GM04504 (cell line): ENCODE results near the gene CAPN13.

Experiments
- DNase-seq: peaks from one replicate; pipeline ENCODE4 v3.0.0-alpha.2; 2012; ENCODE audit warnings: low read depth

CAPN13 gene, protein sequence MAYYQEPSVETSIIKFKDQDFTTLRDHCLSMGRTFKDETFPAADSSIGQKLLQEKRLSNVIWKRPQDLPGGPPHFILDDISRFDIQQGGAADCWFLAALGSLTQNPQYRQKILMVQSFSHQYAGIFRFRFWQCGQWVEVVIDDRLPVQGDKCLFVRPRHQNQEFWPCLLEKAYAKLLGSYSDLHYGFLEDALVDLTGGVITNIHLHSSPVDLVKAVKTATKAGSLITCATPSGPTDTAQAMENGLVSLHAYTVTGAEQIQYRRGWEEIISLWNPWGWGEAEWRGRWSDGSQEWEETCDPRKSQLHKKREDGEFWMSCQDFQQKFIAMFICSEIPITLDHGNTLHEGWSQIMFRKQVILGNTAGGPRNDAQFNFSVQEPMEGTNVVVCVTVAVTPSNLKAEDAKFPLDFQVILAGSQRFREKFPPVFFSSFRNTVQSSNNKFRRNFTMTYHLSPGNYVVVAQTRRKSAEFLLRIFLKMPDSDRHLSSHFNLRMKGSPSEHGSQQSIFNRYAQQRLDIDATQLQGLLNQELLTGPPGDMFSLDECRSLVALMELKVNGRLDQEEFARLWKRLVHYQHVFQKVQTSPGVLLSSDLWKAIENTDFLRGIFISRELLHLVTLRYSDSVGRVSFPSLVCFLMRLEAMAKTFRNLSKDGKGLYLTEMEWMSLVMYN

DNA sequence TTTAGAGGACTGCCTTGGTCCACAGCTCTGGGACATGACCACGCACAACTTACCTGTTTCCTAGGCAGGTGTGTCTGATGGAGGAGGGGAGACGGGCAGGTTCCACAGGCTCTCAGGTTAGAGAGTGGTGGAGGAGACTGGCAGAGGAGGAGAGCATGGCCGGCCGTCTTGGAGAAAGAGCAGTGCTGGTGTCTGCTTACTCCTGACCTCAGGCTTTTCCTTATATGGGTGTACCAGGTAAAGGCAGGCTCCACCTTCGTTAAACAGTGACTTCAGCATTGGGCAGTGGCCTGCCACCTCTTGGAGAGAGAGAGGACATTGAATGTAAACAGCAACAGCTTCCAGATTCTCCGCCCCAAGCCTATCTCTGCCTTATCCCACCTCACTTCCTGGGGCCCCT is at the start of gene CAPN13:
CAPN13 (minus strand) TSS at position 198 of the 400 bp plus-strand sequence. CDS start 20,121 bp downstream, outside the sequence.
- DNase-seq: no peak

DNA sequence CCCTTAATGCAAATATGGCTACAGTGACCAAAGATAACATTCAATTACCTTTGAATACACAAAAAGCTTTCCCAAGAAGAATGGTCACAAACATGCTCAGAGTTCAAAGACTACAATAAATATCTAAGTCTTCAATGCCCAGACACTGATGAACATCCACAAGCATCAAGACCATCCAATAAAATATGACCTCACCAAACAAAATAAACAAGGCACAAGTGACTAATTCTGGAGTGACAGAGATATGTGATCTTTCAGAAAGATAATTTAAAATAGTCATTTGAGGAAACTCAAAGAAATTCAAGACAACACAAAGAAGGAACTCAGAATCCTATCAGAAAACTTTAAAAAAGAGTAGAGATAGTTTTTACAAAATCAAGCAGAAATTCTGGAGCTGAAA is 40.6 kb upstream of the CAPN13 start:
- no peak for DNase-seq

- DNase-seq: no peak
These were observed 40.1 kb upstream of the CAPN13 start for GRCh38 chr2:30847329-30847728.

- no peak for DNase-seq
These were observed 21.3 kb upstream of the CAPN13 start for GRCh38 chr2:30828586-30828985.

DNA sequence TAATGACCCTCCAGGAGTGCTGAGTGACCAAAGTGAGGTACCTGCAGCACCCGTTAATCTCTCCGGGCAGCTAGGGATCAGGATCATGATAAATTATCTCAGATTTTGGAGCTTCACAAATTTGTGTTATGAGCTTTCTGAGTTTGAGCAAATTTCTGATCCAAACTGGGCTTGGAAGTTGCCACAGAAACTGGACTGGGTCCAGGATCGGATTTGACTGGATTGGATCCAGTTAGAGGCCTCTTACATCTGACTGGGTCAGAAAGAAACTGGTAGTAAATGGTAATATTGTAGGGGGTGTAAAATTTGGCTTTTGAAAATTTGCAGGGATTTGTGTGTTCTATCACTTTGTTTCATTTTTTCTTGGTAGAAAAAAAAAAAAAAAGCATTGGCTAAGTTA is 19.7 kb upstream of the CAPN13 start:
- DNase-seq: no peak

- DNase-seq: no peak
These were observed 19.2 kb upstream of the CAPN13 start for GRCh38 chr2:30826481-30826880.

DNA sequence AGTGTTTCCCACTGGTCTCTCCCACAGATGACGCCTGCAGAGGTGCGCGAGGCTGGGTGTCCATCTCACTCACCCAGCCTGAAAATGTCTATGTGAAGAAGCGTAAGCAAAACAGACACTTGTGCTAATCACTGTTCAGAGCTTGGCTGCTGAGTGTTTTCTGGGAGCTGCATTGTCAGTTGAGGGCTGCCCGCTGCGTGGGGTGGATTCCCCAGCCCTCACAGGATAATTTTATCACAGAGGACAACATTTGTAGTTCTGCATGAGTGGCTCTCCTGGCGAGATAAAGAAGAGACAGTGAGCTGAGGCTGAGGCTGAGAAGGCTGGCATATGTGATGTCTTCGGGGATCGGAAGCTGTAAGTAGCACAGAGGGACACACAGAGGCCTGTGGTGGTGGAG is 16.2 kb upstream of the CAPN13 start:
- no peak for DNase-seq

- no peak for DNase-seq
These were observed 14.7 kb upstream of the CAPN13 start for GRCh38 chr2:30821960-30822359.

GRCh38 chr2:30820381-30821055 is 13.3 kb upstream of the CAPN13 start:
- no peak for DNase-seq

GRCh38 chr2:30809938-30810337 is 2.7 kb upstream of the CAPN13 start:
- no peak for DNase-seq

- DNase-seq: no peak
These were observed 1.4 kb upstream of the CAPN13 start for GRCh38 chr2:30808695-30809094.

DNA sequence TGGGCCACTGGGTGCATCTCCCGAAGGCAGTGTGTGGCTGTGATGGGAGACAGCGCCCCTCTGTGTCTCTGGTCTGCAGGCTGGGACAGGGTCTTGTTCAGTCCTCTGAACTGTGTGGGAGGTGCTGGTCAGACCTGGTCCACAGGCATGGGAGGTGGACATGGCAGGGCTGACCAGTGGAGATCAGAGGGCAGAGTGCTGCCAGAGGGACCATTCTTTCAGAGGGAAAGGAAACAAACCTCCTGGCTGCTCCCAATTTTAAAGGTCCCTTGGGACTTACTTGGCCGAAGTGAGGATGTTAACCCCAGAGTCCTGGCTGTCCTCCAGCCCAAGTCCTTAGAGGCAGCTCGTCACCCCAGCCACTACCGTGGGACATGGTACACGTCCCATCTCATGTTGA is 4.0 kb downstream of the CAPN13 start:
- no peak for DNase-seq

GRCh38 chr2:30802611-30803010 is 4.6 kb downstream of the CAPN13 start:
- no peak for DNase-seq

DNA sequence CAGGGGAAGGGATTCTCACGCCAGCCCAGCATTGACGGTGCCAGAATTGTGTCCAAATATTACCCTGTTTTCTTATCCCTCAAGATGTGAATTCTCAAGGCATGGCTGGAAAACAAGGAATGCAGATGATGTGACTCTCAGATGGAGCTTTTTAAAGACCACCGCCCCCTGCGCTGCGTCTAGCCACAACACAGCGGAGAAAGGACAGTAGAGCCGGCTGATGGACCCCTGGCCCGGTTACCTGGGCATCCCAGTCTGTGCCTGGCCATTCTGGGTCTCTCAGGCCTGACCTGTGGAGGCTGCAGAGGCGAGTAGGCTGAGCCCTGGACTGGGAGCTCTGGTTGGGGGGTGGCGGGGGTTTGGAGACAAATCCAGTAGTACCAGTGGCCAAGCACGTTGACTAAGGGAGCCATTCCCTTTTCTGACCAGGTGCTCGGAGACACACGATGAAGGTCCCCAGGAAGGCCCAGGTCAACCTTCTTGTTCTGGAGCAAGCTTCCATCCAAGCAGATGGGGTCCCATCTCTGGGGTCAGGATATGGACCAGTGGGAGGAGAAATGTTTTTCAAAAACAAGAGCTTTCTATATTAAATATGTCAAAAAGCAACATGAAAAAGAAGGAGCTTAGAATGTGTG is 5.3 kb downstream of the CAPN13 start:
- DNase-seq: no peak

- DNase-seq: no peak
These were observed 7.1 kb downstream of the CAPN13 start for GRCh38 chr2:30800159-30800558.

DNA sequence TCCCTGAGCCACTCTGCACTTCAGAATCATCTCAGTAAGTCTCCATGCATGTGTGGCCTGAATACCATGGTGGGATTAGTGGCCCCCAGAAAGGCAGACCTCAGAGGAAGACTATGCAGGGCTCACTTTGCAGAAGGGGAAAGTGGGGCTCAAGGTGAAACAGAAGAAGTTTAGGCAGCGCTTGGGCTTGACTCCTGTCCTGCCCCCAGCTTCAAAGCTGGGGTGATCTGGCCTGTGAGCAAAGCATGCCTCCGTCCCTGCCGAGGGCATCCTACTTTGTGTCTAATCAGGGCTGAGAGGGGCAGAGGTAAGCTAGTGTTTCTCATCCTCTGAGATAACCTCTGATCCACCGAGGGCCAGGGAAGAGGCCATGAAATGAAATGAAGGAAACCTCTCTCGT is 7.9 kb downstream of the CAPN13 start:
- no peak for DNase-seq

DNA sequence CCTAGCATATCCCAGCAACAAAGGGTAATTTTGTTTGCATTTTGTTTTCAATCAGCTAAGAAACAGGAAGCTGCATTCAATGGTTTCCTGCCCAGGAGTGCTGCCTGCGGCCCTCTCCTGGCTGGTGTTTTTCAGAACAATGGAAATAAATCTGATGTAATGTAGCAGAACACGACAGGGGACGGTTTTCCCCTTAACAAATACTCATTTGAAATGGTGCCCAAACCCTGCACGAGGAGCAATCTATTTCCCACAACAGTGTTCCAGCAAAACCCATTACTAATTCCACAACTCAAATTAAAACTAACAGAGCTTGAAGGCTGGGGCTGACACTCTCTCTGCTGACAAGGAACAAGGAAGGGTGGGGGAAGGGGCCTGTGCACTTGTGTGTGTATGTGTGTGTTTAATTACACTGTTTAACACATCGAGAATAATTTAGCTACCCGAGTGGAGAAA is 8.7 kb downstream of the CAPN13 start:
- DNase-seq: no peak

DNA sequence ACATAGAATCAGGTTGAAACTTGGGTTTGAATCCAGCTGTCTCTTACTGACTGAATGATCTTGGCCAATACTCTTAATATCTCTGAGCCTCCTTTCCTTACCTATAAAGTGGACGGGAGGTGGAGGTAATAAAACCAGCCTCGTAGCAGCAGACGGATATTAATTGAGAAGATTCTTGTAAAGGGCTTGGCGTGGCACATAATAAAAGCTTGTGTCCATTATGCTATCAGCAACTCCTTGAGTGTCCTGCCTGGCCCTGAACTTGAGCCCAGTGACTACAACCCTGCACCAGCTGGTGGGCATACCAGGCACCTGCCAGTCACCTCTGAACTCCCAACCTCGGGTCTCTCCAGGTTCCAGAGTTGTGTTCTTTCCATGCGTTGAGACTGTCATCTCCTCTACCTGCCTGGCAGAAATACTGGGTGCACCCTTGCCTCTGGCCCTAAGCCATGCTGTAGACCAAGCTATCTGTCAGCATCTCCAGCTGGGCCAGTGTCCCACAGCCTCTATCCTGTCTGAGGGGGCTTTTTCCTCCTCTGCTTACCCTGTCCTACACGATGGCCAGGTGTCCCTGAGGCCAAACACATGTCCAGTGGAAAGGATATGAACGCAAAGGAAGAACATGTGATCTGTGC is 9.7 kb downstream of the CAPN13 start:
- no peak for DNase-seq

- no peak for DNase-seq
These were observed 10.5 kb downstream of the CAPN13 start for GRCh38 chr2:30796699-30797098.

DNA sequence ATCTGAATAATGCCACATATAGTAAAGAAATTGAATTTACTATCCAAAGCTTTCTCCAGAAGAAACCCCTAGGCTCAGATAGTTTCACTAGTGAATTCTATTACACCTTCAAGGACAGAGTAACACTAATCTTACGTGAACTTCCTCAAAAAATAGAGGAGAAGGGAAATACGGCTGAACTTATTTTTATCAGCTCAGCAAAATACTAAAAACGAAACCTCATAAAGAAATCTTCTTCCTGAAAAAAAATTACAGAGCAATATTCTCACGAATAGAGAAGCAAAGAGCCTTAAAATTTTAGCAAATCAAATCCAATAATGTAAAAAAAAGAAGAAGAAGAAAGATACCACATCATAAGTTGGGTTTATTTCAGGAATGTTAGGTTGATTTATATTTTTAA is 14.7 kb downstream of the CAPN13 start:
- DNase-seq: no peak

- no peak for DNase-seq
These were observed 16.4 kb downstream of the CAPN13 start for GRCh38 chr2:30790879-30791278.

GRCh38 chr2:30789670-30790210 is 17.5 kb downstream of the CAPN13 start:
- DNase-seq: no peak
